ENCODE data around the gene FOS.
A peak's percentile ranks its signal among the peaks of the same experiment; 100 is the strongest.
"Not testable (repeated sequence)": the region's sequence is repeated elsewhere in the genome, so short reads cannot be mapped to it uniquely, and the experiment has no call there.

The FOS gene

GRCh38 chr14:75277815-75278421 lies 710 bp upstream of the FOS start:
- DNase-seq: no peak

DNA sequence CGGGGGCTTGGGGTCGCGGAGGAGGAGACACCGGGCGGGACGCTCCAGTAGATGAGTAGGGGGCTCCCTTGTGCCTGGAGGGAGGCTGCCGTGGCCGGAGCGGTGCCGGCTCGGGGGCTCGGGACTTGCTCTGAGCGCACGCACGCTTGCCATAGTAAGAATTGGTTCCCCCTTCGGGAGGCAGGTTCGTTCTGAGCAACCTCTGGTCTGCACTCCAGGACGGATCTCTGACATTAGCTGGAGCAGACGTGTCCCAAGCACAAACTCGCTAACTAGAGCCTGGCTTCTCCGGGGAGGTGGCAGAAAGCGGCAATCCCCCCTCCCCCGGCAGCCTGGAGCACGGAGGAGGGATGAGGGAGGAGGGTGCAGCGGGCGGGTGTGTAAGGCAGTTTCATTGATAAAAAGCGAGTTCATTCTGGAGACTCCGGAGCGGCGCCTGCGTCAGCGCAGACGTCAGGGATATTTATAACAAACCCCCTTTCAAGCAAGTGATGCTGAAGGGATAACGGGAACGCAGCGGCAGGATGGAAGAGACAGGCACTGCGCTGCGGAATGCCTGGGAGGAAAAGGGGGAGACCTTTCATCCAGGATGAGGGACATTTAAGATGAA lies 630 bp downstream of the FOS start:
- DNase-seq: peak; percentile 42

DNA sequence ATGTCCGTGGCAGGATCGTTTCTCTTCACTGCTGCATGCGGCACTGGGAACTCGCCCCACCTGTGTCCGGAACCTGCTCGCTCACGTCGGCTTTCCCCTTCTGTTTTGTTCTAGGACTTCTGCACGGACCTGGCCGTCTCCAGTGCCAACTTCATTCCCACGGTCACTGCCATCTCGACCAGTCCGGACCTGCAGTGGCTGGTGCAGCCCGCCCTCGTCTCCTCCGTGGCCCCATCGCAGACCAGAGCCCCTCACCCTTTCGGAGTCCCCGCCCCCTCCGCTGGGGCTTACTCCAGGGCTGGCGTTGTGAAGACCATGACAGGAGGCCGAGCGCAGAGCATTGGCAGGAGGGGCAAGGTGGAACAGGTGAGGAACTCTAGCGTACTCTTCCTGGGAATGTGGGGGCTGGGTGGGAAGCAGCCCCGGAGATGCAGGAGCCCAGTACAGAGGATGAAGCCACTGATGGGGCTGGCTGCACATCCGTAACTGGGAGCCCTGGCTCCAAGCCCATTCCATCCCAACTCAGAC lies 1.2 kb downstream of the FOS start:
- no peak for DNase-seq

DNA sequence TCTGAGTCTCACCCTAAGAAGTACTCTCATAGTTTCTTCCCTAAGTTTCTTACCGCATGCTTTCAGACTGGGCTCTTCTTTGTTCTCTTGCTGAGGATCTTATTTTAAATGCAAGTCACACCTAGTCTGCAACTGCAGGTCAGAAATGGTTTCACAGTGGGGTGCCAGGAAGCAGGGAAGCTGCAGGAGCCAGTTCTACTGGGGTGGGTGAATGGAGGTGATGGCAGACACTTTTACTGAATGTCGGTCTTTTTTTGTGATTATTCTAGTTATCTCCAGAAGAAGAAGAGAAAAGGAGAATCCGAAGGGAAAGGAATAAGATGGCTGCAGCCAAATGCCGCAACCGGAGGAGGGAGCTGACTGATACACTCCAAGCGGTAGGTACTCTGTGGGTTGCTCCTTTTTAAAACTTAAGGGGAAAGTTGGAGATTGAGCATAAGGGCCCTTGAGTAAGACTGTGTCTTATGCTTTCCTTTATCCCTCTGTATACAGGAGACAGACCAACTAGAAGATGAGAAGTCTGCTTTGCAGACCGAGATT lies 1.7 kb downstream of the FOS start:
- DNase-seq: no peak

DNA sequence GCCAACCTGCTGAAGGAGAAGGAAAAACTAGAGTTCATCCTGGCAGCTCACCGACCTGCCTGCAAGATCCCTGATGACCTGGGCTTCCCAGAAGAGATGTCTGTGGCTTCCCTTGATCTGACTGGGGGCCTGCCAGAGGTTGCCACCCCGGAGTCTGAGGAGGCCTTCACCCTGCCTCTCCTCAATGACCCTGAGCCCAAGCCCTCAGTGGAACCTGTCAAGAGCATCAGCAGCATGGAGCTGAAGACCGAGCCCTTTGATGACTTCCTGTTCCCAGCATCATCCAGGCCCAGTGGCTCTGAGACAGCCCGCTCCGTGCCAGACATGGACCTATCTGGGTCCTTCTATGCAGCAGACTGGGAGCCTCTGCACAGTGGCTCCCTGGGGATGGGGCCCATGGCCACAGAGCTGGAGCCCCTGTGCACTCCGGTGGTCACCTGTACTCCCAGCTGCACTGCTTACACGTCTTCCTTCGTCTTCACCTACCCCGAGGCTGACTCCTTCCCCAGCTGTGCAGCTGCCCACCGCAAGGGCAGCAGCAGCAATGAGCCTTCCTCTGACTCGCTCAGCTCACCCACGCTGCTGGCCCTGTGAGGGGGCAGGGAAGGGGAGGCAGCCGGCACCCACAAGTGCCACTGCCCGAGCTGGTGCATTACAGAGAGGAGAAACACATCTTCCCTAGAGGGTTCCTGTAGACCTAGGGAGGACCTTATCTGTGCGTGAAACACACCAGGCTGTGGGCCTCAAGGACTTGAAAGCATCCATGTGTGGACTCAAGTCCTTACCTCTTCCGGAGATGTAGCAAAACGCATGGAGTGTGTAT lies 2.4 kb downstream of the FOS start:
- DNase-seq: no peak

DNA sequence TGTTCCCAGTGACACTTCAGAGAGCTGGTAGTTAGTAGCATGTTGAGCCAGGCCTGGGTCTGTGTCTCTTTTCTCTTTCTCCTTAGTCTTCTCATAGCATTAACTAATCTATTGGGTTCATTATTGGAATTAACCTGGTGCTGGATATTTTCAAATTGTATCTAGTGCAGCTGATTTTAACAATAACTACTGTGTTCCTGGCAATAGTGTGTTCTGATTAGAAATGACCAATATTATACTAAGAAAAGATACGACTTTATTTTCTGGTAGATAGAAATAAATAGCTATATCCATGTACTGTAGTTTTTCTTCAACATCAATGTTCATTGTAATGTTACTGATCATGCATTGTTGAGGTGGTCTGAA lies 3.0 kb downstream of the FOS start:
- no peak for DNase-seq

GRCh38 chr14:75282170-75282554 lies 3.5 kb downstream of the FOS start:
- DNase-seq: no peak

DNA sequence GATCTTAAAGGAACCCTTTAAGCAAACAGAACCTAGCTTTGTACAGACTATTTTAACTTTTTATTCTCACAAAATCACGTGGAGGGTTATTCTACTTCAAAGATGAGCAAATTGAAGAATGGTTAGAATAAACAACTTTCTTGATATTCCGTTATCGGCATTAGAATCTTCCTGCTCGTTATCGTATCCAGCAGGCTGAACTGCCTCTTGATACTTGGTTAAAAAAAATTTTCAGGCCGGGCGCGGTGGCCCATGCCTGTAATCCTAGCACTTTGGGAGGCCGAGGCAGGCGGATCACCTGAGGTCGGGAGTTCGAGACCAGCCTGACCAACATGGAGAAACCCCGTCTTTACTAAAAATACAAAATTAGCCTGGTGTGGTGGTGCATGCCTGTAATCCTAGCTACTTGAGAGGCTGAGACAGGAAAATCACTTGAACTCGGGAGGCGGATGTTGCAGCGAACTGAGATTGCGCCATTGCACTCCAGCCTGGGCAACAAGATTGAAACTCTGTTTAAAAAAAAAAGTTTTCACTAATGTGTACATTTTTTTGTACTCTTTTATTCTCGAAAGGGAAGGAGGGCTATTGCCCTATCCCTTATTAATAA lies 4.0 kb downstream of the FOS start:
- not testable (repeated sequence) for DNase-seq

GRCh38 chr14:75283162-75283832 lies 4.7 kb downstream of the FOS start:
- DNase-seq: no peak

DNA sequence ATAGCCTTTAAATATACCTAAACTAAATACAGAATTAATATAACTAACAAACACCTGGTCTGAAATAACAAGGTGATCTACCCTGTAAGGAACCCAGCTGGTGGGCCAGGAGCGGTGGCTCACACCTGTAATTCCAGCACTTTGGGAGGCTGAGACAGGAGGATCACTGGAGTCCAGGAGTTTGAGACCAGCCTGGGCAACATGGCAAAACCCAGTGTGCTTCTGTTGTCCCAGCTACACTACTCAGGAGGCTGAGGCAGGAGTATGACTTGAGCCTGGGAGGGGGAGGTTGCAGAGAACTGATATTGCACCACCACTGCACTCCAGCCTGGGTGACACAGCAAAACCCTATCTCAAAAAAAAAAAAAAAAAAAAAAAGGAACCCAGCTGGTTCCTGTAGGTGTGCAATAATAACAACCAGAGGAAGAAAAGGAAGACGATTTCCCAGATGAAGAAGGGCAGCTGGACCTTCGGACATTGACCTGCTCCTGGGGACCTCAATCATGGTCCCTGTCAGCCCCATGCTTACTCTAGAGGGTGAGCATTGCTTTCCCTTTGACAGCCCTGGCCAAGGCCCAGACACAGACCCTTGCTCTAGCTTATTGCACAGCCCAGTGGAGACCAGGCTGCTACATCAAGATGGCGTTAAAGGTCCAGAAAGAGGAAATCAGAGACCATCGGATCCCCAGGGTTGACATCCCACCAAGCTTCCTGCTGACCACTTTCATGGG lies 5.4 kb downstream of the FOS start:
- DNase-seq: no peak

DNA sequence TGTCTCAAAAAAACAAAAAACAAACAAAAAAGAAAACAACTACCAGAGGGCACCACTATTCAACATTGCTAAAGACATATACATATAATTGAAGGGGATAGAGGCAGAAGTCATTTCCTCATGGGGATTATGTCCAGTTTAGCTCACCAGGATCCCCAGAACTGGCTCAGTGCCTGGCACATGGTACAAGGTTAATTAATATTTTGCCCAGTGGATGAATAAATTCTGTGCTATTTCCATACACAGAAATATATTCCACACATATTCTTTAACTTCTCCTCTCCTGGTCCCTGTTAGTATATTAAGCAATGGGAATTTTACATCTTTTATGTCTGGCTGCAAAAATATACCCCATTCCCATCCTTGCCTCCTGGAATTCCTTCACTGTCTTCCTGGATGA lies 6.7 kb downstream of the FOS start:
- no peak for DNase-seq

GRCh38 chr14:75286313-75286712 lies 7.7 kb downstream of the FOS start:
- no peak for DNase-seq

GRCh38 chr14:75289840-75290388 lies 11.3 kb downstream of the FOS start:
- DNase-seq: no peak

- no peak for DNase-seq
Observed at GRCh38 chr14:75290851-75291250, 12.2 kb downstream of the FOS start.

GRCh38 chr14:75291331-75291730 lies 12.7 kb downstream of the FOS start:
- no peak for DNase-seq

GRCh38 chr14:75292101-75292563 lies 13.5 kb downstream of the FOS start:
- DNase-seq: no peak

DNA sequence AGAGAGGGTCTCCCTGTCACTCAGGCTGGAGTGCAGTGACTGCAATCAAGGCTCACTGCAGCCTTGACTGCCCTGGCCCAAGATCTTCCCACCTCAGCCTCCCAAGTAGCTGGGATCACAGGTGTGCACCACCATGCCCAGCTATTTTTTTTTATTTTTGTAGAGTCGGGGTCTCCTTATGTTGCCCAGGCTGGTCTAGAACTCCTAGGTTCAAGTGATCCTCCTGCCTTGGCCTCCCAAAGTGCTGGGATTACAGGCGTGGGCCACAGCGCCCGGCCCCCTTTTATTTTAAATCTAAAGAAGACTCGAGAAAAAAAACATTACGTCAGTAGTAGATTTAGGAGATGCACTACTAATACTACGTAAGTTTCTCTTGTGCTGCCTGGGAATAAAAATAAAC lies 14.3 kb downstream of the FOS start:
- DNase-seq: no peak

GRCh38 chr14:75293920-75294648 lies 15.5 kb downstream of the FOS start:
- peak; percentile 79 for DNase-seq

GRCh38 chr14:75294649-75295033 lies 16.0 kb downstream of the FOS start:
- DNase-seq: no peak

- no peak for DNase-seq
Observed at GRCh38 chr14:75295061-75295461, 16.4 kb downstream of the FOS start.

All from SHP77 treated with DMSO at 0.1 percent for 48 hours (cell line).